GM23338 (cell line): ENCODE data around the gene SMG6. TPM values are rescaled to one million over a fixed set of nuclear protein-coding genes. Genes with fewer than 3 reads are reported as not detected.

Source experiments
- ATAC-seq: fragments of 200-7000 bp; cut with Tn5 transposase; 3 replicates; pipeline ENCODE4 v1.9.1; 2020
- DNase-seq: peaks from one replicate; pipeline ENCODE4 v3.0.0-alpha.2; 2015; ENCODE audit warnings: low spot score
- H2AFZ ChIP-seq: fragments of 200-600 bp; sonication (generic); 2 replicates; pipeline ENCODE4 v1.8.0; 2016; ENCODE audit warnings: antibody characterized with exemption, mild to moderate bottlenecking, moderate library complexity
- H3F3A ChIP-seq: fragments of 200-600 bp; sonication (generic); replicated peaks from 2 replicates; pipeline ENCODE4 v1.8.0; 2017; ENCODE audit warnings: antibody characterized with exemption, mixed run types, low read depth
- H3K27ac ChIP-seq: fragments of 200-600 bp; sonication (generic); 2 replicates; pipeline ENCODE4 v1.6.1; 2016; ENCODE audit warnings: low read depth
- H3K27me3 ChIP-seq: fragments of 200-600 bp; sonication (generic); 2 replicates; pipeline ENCODE4 v1.8.0; 2016; ENCODE audit warnings: mild to moderate bottlenecking, mixed run types, moderate library complexity; ENCODE audit not compliant: insufficient read depth
- H3K36me3 ChIP-seq: fragments of 200-600 bp; sonication (generic); 2 replicates; pipeline ENCODE4 v1.8.0; 2016; ENCODE audit warnings: mild to moderate bottlenecking; ENCODE audit not compliant: insufficient read depth
- H3K4me1 ChIP-seq: fragments of 200-600 bp; sonication (generic); 2 replicates; pipeline ENCODE4 v1.8.0; 2016; ENCODE audit warnings: mild to moderate bottlenecking, moderate library complexity; ENCODE audit not compliant: insufficient read depth
- H3K4me2 ChIP-seq: fragments of 200-600 bp; sonication (generic); 2 replicates; pipeline ENCODE4 v1.7.1; 2017; ENCODE audit warnings: mixed run types
- H3K4me3 ChIP-seq: fragments of 200-600 bp; sonication (generic); 2 replicates; pipeline ENCODE4 v1.6.1; 2016; ENCODE audit warnings: mixed run types
- H3K79me2 ChIP-seq: fragments of 200-600 bp; sonication (generic); replicated peaks from 2 replicates; pipeline ENCODE4 v1.8.0; 2017; ENCODE audit warnings: mild to moderate bottlenecking; ENCODE audit not compliant: insufficient read depth
- H3K9me2 ChIP-seq: fragments of 200-600 bp; sonication (generic); 2 replicates; pipeline ENCODE4 v1.8.0; 2017; ENCODE audit not compliant: insufficient read depth
- H4K20me1 ChIP-seq: fragments of 200-600 bp; sonication (generic); replicated peaks from 2 replicates; pipeline ENCODE4 v1.8.0; 2017; ENCODE audit warnings: mild to moderate bottlenecking; ENCODE audit not compliant: insufficient read depth
- H3K27ac Mint-ChIP-seq: 2 replicates; pipeline ENCODE4 v1.8.0; 2020; ENCODE audit warnings: inconsistent platforms, mild to moderate bottlenecking, moderate library complexity, mixed read lengths
- H3K27me3 Mint-ChIP-seq: 3 replicates; pipeline ENCODE4 v1.8.0; 2022; ENCODE audit warnings: low read depth, mild to moderate bottlenecking, moderate library complexity, mixed read lengths, inconsistent platforms; ENCODE audit not compliant: insufficient read depth, poor library complexity
- H3K36me3 Mint-ChIP-seq: 3 replicates; pipeline ENCODE4 v1.8.0; 2021; ENCODE audit warnings: low read depth, mild to moderate bottlenecking, inconsistent platforms, moderate library complexity, mixed read lengths
- H3K4me1 Mint-ChIP-seq: 3 replicates; pipeline ENCODE4 v1.8.0; 2020; ENCODE audit warnings: mild to moderate bottlenecking, inconsistent platforms, mixed read lengths
- H3K4me3 Mint-ChIP-seq: 3 replicates; pipeline ENCODE4 v1.8.0; 2021; ENCODE audit warnings: moderate library complexity, mild to moderate bottlenecking, inconsistent platforms, mixed read lengths
- H3K9me3 Mint-ChIP-seq: 3 replicates; pipeline ENCODE4 v1.8.0; 2020; ENCODE audit warnings: moderate library complexity, mild to moderate bottlenecking, inconsistent platforms, mixed read lengths
- POLR2AphosphoS5 ChIP-seq: IDR thresholded peaks from 2 replicates; pipeline ENCODE4 v1.6.1; 2016; ENCODE audit warnings: antibody characterized with exemption, low read depth
- STAT1 ChIP-seq: IDR thresholded peaks from one replicate; pipeline ENCODE4 v1.6.1; 2016; ENCODE audit warnings: antibody characterized with exemption; ENCODE audit not compliant: unreplicated experiment
- polyA plus RNA-seq: library from polyadenylated mRNA; unstranded; fragments of >200 nt; fragmentation: Nextera tagmentation; extraction: Ambion mirVana; gene quantifications from 2 replicates; pipeline ENCODE4 v1.2.1, GENCODE V29; 2016
- total RNA-seq: library from RNA; depleted of rRNA; stranded (reverse); fragments of >200 nt; shearing (Covaris generic); gene quantifications from 2 replicates; pipeline ENCODE4 v1.2.3, GENCODE V29; 2014
- TF ChIP-seq, protein P1 (sequence below), 2 experiments: fragments of 200-600 bp in 1 of 2; sonication (generic) in 1 of 2; conservative IDR thresholded peaks; 2 replicates each; pipeline versions ENCODE4 v1.5.1 to v1.6.1; 2016 to 2017; ENCODE audit warnings: antibody characterized with exemption in 2 of 2, low read depth in 2 of 2, mild to moderate bottlenecking in 2 of 2, moderate library complexity in 1 of 2

Gene SMG6
- total and polyA plus RNA-seq, 2 experiments from 2014 or later, result 10.4 to 43.1 TPM

DNA sequence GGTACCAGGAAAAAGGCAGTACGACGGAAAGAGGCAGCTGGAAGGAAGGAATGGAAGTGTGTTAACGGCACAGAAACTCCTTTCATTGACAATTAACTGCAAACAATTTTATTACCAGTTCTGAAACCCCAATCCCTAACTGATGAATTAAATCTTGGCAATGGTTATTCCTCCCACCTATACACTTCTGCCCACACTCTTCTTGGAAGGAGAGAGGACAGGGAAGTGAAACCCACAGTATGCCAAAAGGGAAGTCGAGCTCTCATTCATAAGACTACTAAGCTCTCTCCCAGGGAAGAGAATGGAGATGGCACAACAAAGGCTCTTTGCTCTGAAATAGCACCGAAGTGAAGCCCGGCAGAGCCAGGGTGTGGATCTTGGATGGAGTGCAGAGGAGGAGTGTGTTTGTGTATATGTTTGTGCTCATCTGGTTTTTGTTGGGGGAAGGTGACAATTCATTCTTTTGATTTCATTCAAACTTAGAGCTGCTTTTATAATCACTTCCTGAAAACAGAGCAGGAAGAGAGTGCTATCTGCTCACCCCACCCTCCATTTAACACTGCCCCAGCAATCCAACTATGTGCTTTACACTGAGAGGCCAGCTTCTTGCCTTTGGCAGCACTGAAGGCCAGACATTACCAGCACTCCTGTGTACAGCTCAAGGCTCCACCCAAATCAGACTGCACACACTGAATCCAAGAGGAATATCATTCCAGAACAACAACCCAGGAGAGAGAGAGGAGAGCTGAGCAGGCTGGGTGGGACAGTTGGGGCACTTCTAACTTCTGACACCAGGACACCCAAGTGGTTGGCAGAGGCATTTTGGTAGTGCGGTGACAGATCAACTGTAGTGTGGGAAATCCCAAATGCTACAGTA lies 180.0 kb downstream of the SMG6 start:
- H4K20me1 ChIP-seq, result no peaks in the 10 kb centered on the region; the same call in 1 of the 2 replicates
- no peak overlapping the region for H3K27ac ChIP-seq
- no peaks in the 10 kb centered on the region for H3K27me3 ChIP-seq
- ATAC-seq (peak; percentile 35), DNase-seq (no peak)
- peaks cover 20% of the 10 kb centered on the region for H3K4me1 ChIP-seq
- Mint-ChIP-seq H3K9me3 (no peaks in the 10 kb centered on the region), H3K27ac (peak overlapping the region; percentile 76), H3K27me3 (no peaks in the 10 kb centered on the region), H3K4me3 (no peak overlapping the region), H3K36me3 (no peaks in the 10 kb centered on the region), H3K4me1 (peaks cover 34% of the 10 kb centered on the region)
- peak overlapping the region; percentile 22; the same call in 1 of the 2 replicates for H3K4me2 ChIP-seq
- TF ChIP-seq POLR2AphosphoS5, result no peak
- TF ChIP-seq, protein P1, sequence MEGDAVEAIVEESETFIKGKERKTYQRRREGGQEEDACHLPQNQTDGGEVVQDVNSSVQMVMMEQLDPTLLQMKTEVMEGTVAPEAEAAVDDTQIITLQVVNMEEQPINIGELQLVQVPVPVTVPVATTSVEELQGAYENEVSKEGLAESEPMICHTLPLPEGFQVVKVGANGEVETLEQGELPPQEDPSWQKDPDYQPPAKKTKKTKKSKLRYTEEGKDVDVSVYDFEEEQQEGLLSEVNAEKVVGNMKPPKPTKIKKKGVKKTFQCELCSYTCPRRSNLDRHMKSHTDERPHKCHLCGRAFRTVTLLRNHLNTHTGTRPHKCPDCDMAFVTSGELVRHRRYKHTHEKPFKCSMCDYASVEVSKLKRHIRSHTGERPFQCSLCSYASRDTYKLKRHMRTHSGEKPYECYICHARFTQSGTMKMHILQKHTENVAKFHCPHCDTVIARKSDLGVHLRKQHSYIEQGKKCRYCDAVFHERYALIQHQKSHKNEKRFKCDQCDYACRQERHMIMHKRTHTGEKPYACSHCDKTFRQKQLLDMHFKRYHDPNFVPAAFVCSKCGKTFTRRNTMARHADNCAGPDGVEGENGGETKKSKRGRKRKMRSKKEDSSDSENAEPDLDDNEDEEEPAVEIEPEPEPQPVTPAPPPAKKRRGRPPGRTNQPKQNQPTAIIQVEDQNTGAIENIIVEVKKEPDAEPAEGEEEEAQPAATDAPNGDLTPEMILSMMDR (conservative IDR thresholded peaks at IDR 0.05; ENCODE audit: low read depth in 2 of 2), result 0 out of 4 replicates have a peak, but pooled peaks of 1 of the 2 experiments have one; percentile 12
- H3K36me3 ChIP-seq, result no peaks in the 10 kb centered on the region
- no peak overlapping the region for H2AFZ ChIP-seq
- H3K9me2 ChIP-seq, result no peaks in the 10 kb centered on the region
- no peaks in the 10 kb centered on the region; the same call in 1 of the 2 replicates for H3F3A ChIP-seq
- no peak overlapping the region for H3K4me3 ChIP-seq
- H3K79me2 ChIP-seq, result no peaks in the 10 kb centered on the region

DNA sequence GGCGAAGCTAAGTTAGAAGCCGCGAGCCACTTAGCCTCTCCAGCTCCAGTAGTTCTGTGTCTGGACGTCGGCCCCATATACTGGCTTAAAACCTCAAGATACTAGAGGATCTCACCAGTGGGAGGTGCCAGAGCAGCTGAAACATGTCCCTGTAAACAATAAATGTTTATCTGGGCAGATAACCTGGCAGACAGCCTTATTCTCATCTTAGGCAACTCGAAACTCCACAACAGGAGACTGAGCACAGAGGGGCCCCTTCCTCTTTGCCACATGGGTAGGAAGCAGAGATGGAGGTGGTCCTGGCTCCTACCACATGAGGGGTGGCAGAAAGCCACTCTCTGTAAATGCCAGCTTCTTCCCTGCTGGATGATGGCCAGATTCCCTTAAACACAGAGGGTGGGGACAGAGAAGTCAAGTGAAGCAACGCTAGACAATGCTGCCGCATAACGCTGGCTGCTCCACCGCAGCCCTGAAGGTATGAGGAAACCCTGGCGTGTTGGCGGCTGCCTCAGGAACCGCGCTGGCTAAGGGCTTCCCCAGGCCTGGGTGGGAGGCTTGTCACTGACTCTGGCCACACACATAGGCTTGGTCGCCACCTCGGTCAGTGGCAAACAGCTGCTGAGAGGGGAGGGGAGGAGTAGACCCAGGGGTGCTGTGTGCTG lies 180.8 kb downstream of the SMG6 start:
- no peaks in the 10 kb centered on the region; the same call in 1 of the 2 replicates for H4K20me1 ChIP-seq
- ATAC-seq (peak; percentile 80), DNase-seq (peak; percentile 25)
- no peak overlapping the region for H3K4me3 Mint-ChIP-seq
- no peaks in the 10 kb centered on the region for H3K27me3 Mint-ChIP-seq
- H3K27ac ChIP-seq, result peak overlapping the region; percentile 3; the same call in 1 of the 2 replicates
- no peaks in the 10 kb centered on the region for H3K36me3 ChIP-seq
- no peaks in the 10 kb centered on the region for H3K9me3 Mint-ChIP-seq
- H3K4me1 ChIP-seq, result peaks cover 20% of the 10 kb centered on the region
- H3K9me2 ChIP-seq, result no peaks in the 10 kb centered on the region
- no peaks in the 10 kb centered on the region; the same call in 1 of the 2 replicates for H3F3A ChIP-seq
- H3K79me2 ChIP-seq, result no peaks in the 10 kb centered on the region
- H2AFZ ChIP-seq, result no peak overlapping the region
- TF ChIP-seq, protein P1 (conservative IDR thresholded peaks at IDR 0.05; ENCODE audit: low read depth in 2 of 2), result 0 out of 4 replicates have a peak, but pooled peaks of 1 of the 2 experiments have one; percentile 7
- no peak for TF ChIP-seq STAT1
- H3K27me3 ChIP-seq, result no peaks in the 10 kb centered on the region
- no peak overlapping the region for H3K4me3 ChIP-seq
- H3K4me2 ChIP-seq, result peak overlapping the region; percentile 22; the same call in 1 of the 2 replicates
- H3K27ac Mint-ChIP-seq, result peak overlapping the region; percentile 76
- peaks cover 34% of the 10 kb centered on the region for H3K4me1 Mint-ChIP-seq
- H3K36me3 Mint-ChIP-seq, result no peaks in the 10 kb centered on the region
